HG03342 (cell line): ENCODE data around the gene ERAP2.
"Not testable (repeated sequence)": the region's sequence is repeated elsewhere in the genome, so short reads cannot be mapped to it uniquely, and the experiment has no call there.

ENCODE experiments used
- ATAC-seq: cut with Tn5 transposase; IDR thresholded peaks from one replicate; pipeline ENCODE4 v1.9.1; 2021; ENCODE audit warnings: mild to moderate bottlenecking, moderate library complexity; ENCODE audit not compliant: unreplicated experiment

ERAP2 gene

GRCh38 chr5:96861076-96861475 lies 15.2 kb upstream of the ERAP2 start:
- ATAC-seq: no peak

- no peak for ATAC-seq
Observed at GRCh38 chr5:96863114-96863513, 13.2 kb upstream of the ERAP2 start.

GRCh38 chr5:96863949-96864584 lies 12.2 kb upstream of the ERAP2 start:
- ATAC-seq: no peak

- no peak for ATAC-seq
Observed at GRCh38 chr5:96864922-96865530, 11.3 kb upstream of the ERAP2 start.

- peak; percentile 72 for ATAC-seq
Observed at GRCh38 chr5:96868603-96869371, 7.5 kb upstream of the ERAP2 start.

- ATAC-seq: no peak
Observed at GRCh38 chr5:96869372-96869641, 7.0 kb upstream of the ERAP2 start.

- ATAC-seq: peak; percentile 78
Observed at GRCh38 chr5:96870094-96871026, 5.9 kb upstream of the ERAP2 start.

GRCh38 chr5:96871027-96871399 lies 5.3 kb upstream of the ERAP2 start:
- ATAC-seq: no peak

GRCh38 chr5:96871686-96872085 lies 4.6 kb upstream of the ERAP2 start:
- no peak for ATAC-seq

GRCh38 chr5:96873449-96873848 lies 2.9 kb upstream of the ERAP2 start:
- ATAC-seq: no peak

- no peak for ATAC-seq
Observed at GRCh38 chr5:96874631-96875030, 1.7 kb upstream of the ERAP2 start.

GRCh38 chr5:96875791-96876291 lies 459 bp upstream of the ERAP2 start:
- peak; percentile 2 for ATAC-seq

GRCh38 chr5:96876977-96877469 lies 723 bp downstream of the ERAP2 start:
- ATAC-seq: not testable (repeated sequence)

- no peak for ATAC-seq
Observed at GRCh38 chr5:96879665-96880064, 3.4 kb downstream of the ERAP2 start.

GRCh38 chr5:96880444-96881164 lies 4.3 kb downstream of the ERAP2 start:
- ATAC-seq: no peak

GRCh38 chr5:96881511-96882115 lies 5.3 kb downstream of the ERAP2 start:
- no peak for ATAC-seq

- no peak for ATAC-seq
Observed at GRCh38 chr5:96883871-96884270, 7.6 kb downstream of the ERAP2 start.

- no peak for ATAC-seq
Observed at GRCh38 chr5:96884995-96885394, 8.7 kb downstream of the ERAP2 start.

- peak; percentile 93 for ATAC-seq
Observed at GRCh38 chr5:96885518-96886338, 9.4 kb downstream of the ERAP2 start.
